GM20000 (cell line): ENCODE results near the gene CCDC102B.
"Not testable (repeated sequence)": the region's sequence is repeated elsewhere in the genome, so short reads cannot be mapped to it uniquely, and the experiment has no call there.

Source experiments
- DNase-seq: peaks from one replicate; pipeline ENCODE4 v3.0.0; 2012; ENCODE audit warnings: low spot score
- CTCF ChIP-seq: IDR thresholded peaks from 2 replicates; pipeline ENCODE4 v1.5.1; 2012; ENCODE audit warnings: mild to moderate bottlenecking, control low read depth; ENCODE audit errors: extremely low read depth, missing control alignments

CCDC102B gene

GRCh38 chr18:68992719-68993482, 195.0 kb downstream of the CCDC102B start:
- TF ChIP-seq CTCF = no peak
- DNase-seq = no peak

DNA sequence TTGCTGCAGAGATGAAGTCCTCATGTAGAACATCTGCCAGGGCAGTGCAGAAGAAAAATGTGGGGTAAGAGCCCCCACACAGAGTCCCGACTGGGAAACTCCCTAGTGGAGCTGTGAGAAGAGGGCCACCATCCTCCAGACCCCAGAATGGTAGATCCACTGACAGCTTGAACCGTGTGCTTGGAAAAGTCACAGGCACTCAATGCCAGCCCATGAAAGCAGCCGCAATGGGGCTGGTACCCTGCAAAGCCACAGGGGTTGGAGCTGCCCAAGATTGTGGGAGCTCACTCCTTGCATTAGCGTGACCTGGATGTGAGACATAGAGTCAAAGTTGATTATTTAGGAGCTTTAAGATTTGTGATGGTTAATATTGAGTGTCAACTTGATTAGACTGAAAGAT, 197.8 kb downstream of the CCDC102B start:
- DNase-seq = no peak
- TF ChIP-seq CTCF = no peak

DNA sequence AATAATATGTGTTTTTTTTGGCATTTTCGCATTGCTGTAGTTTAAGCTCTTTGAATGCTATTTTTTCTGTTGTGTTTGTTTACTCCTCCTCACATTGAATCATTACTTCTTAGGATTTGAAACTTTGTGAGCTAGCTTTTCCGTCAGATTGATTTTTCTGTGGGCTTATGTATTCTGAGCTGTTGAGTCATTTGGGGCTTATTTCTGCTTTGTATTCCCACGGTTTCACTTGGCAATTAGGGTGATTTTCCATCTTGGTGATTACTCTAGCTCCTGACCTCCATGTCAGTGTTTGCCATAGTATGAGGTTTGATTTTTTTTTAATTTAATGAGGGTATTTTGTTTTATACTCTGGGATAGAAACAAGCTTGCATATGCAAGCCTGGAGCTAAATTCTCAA, 200.0 kb downstream of the CCDC102B start:
- DNase-seq = no peak

DNA sequence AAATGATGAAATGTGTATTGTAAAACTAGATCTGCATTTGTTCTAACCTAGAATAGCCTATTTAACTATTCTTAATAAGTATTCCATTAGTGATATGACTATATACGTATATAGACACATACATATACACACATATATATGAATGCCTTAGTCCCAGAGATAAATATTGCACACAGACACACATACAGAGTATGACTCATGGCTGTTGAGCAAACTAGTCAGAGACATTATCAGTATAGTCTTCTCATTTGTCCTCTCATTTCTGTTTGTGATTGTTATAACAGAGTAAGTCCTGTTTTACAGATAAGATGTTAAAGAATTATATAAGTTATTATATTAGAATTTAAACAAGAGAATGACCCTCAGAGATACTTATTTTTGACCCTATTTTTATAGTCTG, 202.5 kb downstream of the CCDC102B start:
- DNase-seq = no peak

More for the DNA sequence above, 200.0 kb downstream of the CCDC102B start:
- no peak for TF ChIP-seq CTCF

GRCh38 chr18:69002233-69002632, 204.4 kb downstream of the CCDC102B start:
- TF ChIP-seq CTCF = no peak
- no peak for DNase-seq

More for the DNA sequence above, 202.5 kb downstream of the CCDC102B start:
- TF ChIP-seq CTCF = no peak

- DNase-seq = not testable (repeated sequence)
Observed at GRCh38 chr18:69006212-69006611, 208.3 kb downstream of the CCDC102B start.

DNA sequence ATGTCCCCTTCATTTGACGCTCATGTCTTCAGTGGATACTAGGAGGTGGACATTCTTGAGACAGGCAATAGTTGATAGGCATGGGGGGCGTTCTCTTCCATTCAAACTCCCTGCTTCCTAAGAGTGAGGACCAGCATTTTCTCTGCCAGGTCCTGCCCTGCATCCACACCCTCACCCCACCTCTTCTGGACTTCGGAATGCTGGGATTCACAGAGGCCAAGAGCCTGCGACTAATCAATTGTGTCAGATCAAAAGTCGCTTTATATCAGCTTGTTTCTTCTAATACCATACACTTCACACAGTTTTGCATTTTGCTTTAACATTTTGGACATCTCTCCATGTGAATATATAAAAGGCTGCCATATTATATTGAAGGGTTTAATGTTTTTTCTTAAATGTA, 210.7 kb downstream of the CCDC102B start:
- DNase-seq = no peak
- TF ChIP-seq CTCF = no peak

GRCh38 chr18:69021211-69021805, 223.4 kb downstream of the CCDC102B start:
- no peak for TF ChIP-seq CTCF
- no peak for DNase-seq
